HG03095 (cell line): ENCODE results near the gene SYMPK.
"Not testable (repeated sequence)": the region's sequence is repeated elsewhere in the genome, so short reads cannot be mapped to it uniquely, and the experiment has no call there.

Experiments used
- ATAC-seq: cut with Tn5 transposase; IDR thresholded peaks from one replicate; pipeline ENCODE4 v1.9.1; 2021; ENCODE audit warnings: moderate library complexity; ENCODE audit not compliant: unreplicated experiment

SYMPK gene

DNA sequence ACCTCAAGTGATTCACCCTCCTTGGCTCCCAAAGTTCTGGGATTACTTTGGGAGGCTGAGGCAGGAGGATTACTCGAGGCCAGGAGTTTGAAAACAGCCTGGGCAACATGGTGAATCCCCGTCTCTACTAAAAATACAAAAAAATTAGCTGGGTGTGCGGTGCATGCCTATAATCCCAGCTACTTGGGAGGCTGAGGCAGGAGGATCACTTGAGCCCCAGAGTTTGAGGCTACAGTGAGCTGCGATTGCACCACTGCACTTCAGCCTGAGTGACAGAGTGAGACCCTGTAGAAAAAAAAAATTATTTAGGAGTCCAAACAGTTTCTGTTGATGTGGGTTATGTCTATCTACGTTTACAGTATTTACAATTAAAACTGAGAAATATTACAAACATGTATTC lies 7.9 kb upstream of the SYMPK start:
- ATAC-seq = no peak

DNA sequence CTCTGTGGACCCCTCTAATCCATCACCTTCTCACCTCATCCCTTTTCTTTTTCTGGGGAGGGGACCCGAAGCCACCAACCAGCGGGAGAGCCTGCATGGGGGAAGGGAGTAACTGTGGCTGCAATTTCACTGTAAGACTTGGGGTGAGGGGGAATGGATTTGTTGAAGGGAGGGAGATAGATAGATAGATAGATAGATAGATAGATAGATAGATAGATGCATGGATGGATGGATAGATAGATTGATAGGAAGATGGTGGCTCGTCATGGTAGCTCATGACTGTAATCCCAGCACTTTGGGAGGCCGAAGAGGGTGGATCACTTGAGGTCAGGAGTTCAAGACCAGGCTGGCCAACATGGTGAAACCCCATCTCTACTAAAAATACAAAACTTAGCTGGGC lies 4.3 kb upstream of the SYMPK start:
- ATAC-seq = not testable (repeated sequence)

DNA sequence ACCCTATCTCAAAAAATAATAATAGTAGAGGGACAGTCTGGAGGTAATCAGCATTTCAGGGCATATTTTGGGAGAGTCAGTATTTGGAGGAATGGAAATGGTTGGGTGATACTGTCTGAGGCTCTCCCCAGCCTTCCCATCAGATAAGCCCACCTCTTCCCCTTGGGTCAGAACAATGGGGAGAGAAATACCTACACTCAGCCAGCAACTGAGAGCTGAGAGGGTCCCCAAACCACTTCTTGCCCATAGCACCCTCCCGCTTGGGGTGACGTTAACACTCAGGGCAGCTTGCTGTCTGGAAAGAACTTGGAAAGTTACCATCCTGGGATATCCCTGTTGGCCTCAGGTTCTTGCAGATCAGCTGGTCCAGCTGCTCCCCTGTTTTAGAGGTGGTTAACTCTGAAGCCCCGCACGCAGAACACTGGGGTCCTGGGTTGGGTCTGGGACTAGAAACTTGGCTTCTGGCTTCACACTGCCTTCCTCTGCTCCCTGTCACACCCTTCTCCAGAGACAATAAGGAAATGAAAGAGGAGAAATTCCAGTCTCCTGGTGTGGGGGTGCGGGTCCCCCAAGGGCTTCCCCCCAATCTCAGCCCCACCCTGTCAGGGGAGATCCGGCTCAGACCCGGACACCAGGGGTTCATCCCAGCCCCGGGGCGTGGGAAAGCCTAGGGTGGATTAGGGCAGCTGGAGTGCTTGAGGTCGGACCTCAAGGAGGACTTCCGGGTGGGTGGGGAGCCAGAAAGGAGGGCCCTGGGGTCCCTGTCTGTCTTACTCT lies 3.6 kb upstream of the SYMPK start:
- ATAC-seq = no peak

DNA sequence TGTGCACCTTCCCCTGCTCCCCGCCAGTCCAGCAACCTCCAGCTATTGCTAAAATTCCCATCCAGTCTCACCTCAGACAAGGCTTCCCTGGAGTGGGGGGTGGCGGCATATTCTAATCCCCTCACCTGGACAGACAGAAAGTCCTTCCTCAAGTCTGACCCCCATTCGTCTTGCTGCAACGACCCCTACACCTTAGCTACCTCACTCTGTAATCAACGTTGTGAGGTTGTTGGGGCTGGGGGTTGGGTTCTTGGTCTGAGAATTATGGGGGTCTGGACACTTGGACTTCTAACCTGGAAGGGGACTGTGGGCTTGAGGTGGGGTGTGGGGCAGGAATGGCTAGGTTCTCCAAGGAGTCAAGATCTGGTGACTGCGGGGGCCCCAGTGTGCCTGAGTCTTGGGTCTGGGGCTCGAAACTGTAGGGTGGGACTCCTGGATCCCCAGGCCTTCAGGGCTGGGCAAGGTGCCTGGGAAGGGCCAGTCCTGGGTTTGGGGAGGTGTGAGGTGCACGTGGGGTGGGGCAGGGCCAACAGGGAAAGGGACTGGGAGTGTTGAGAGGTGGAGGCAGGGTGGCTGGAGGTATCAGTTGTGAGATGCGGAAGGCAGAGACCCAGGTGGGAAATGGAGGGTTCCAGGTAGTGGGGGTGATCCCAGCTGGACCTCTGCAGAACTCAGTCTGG lies 2.5 kb upstream of the SYMPK start:
- no peak for ATAC-seq

DNA sequence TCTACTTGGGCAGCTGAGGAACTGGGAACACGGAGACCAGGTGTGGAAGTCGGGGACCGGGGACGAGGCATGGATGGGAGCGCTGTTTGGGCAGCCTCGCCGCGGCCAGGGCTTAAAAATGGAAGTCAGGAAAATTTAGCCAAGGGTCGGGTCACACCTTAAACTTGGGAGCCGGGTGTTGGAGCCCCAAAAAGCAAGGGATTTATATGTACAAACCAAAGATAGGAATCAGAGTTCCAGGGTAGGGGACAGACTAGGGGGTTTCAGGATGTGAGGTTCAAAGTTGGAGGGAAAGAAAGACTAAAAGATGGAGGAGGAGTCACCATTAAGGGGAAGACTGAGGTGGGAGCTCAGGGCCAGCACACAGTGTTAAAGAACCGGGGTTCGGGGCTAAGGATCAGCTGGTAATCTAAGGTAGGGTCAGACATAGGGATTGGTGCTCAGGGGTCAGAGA lies 1.7 kb upstream of the SYMPK start:
- ATAC-seq = no peak

DNA sequence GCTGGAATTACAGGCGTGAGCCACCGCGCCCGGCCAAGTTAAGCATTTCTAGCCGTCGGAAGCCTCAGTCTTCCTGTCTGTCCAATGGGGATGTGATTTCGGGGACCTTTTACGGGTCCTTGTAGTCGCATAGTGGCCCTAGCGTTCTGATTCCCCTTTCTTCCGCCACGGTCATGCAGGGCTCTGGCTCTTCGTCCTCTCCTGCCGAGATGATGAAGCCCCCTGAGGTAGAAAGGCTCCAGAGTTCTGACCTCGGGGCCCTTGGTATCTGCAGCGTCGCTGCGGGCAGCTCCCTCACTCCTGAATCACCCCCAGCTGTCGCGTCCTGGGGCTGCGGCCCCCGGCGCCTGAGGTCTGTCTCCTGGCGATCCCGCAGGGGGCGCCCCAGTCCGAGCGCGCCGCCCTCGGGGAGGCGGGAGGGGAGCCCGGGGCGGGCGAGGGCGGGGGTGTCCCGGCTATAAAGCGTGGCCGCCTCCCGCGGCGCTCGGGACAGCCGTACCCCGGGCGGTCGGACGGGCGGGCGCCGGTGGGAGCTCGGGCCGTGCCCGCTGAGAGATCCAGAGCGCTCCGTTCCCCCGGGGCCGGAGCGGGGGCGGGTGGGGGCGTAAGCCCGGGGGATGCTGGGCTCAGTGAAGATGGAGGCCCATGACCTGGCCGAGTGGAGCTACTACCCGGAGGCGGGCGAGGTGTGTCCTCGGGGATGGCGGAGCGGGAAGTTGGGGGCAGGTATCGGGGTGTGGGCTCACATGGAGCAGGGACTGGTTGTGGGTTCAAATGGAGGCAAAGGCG lies 1.1 kb upstream of the SYMPK start, which contains the start of gene FOXA3:
TSS of gene FOXA3 (plus strand) at position 487 of the 789 bp plus-strand sequence. CDS start at position 618, 131 bp downstream.
- no peak for ATAC-seq

DNA sequence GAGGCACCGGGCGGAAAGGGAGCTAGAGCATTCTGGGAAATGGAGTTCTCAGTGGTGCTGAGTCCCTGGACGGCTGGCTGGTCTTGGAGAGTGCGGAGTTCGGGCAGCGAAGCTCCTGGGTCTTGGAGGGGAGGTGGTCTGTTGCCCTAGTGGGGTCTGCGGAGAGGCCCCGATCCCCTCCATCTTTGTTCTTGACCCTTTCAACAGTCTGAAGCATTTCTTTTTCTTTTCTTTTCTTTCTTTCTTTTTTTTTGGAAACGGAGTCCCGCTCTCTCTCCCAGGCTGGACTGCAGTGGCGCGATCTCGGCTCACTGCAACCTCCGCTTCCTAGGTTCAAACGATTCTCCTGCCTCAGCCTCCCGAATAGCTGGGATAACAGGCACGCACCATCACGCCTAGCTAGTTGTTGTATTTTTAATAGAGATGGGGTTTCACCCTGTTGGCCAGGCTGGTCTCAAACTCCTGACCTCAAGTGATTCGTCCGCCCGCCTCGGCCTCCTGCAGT lies 440 bp upstream of the SYMPK start:
- no peak for ATAC-seq

DNA sequence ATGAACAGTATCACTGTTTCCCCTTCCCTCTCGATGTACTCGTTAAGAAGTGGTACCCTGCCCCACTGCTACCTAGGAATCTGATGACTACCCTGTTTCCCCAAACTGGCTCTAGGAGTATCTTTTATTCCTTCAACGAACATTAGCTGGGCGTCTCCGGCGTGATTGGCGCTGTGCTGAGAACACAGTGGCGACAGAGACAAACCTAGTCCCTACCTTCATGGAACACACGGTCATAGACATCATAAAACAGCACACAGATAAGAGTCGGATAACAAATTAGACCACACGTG lies 730 bp downstream of the SYMPK start:
- ATAC-seq = no peak

DNA sequence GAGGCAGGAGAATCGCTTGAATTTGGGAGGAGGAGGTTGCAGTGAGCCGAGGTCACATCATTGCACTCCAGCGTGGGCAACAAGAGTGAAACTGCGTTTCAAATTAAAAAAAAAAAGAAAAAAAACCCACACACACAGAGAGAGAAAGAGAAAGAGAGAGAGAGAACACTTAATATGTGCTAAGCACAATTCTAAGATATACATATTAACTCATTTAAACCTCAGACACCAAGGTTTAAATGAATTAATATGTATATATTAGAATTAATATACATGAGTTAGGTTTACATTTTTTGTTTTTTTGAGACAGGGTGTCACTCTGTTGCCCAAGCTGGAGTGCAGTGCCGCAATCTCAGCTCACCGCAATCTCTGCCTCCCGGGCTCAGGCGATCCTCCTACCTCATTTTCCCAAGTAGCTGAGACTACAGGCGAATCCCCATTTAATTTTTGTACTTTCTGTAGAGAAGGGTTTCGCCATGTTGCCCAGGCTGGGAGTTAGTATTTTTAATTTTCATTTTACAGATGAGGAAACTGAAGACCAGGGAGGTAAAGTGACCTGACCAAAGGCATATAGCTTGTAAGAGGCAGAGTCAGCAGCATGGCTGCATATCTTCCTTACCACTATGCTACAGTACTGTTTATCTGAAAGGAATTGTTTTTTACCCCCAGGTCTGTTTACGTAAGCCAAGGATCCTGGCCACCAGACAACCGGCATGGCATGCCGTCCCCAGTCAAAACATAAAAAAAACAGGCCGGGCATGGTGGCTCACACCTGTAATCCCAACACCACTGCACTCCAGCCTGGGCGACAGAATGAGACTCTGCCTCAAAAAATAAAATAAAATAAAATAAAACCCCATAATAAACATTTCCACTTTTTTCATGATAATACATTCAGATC lies 2.3 kb downstream of the SYMPK start:
- no peak for ATAC-seq

DNA sequence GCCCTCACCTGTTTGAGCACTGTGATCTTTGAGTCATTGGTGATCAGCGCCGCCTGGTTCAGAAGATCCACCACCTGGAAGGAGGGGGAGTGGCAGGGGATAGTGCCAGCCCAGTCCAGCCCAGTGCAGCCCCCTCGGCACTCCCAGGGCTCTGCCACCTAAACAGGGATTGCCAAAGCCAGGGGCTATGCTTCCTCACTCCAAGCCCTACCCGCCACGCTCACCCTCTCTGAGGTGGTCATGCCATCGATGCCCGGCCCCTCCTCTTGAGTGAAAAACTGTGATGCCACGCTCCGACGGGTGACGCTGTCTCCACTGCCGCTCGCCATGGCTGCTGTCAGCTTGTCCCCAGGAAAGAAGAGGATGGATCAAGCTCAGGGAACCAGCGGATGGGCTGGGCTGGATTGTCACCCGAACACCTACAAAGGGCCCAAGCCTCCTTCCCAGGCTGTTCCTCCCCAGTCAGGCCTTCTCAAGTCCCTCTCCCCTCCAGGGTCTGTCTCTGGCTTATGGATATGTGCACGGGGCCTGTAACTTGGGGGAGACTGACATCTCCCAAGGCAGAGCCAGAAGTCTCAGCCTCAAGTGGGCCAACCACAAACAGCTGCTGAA lies 8.7 kb downstream of the SYMPK start:
- ATAC-seq = no peak

DNA sequence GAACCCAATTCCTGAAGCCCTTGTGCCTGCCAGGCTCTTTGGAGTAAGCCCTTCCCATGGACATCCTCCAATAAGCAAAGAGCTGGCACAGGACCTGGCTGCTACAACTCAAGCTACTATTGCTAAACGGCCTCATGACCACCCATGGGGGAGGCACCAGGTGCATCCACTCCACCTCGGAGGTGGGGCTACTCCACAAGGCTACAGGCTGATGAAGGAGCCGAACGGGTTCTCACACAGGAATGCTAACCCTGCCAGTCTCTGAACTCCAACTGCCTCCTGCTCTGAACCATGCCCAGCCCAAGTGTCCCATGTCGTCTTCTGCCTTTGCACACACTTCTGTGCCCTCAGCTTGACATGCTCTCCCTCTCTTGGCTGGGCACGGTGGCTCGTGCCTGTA lies 10.0 kb downstream of the SYMPK start:
- no peak for ATAC-seq

DNA sequence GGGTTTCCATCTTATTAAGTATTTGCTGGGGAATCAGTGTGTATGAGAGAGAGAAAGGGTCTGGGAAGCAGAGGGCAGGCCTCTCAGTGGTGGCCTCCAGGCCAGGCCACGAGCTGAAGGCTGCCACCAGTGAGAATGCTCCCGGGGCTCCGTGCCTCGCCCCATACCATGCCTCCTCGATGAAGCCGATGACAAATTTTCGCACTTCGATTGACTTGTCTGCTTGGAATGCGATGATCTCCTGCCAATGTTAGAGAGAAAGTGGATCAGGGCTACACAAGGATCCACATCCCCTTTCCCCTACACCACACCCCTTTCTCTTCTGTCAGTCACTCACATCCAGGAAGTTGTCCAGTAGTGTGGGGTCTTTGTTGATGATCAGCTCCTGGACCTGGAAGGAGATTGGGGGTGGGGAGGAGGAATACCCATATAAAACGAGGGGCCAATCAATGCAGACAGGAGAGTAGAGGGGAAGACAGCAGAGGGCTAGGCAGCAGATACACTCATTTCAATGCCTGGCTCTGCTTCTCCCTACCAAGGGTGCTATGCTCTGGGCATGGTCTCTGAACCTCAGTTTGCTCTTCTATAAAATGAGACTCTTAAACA lies 10.7 kb downstream of the SYMPK start:
- ATAC-seq = no peak

DNA sequence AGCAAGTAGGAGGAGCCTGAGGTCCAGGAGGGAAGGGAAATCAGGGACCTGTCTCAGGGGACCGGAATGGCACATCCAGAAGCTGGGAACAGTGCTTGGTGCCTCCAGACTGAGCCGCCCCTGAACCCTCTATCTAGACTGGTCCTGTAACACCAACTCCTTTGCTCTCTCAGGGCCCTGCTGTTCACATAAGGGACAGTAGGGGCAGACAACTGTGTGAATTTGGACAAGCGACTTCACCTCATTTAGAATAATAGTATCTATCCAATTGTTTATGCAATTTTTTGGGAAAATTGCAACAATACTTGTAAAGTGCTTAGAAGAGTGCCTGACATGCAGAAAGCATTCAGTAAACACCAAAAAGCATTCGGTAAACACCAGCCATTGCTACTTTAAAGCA lies 14.0 kb downstream of the SYMPK start:
- no peak for ATAC-seq

DNA sequence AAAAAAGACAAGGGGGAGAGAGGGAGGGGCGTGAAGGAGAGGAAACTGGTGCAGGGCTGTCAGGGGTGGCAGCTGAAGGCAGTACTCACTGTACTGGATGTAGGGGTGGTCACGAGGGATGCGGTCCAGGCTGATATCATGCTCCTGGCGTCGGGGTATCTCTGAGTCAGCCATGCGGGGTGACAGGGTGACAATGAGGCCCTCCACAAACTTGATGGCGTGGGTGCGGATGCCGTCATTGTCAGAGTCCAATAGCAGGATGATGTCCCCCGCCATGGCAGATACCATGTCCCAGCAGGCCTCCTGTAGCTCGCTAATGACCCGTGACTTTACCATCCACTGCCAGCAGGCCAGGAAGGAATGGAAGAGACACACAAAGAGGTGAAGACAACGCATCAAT lies 15.3 kb downstream of the SYMPK start:
- ATAC-seq = no peak

DNA sequence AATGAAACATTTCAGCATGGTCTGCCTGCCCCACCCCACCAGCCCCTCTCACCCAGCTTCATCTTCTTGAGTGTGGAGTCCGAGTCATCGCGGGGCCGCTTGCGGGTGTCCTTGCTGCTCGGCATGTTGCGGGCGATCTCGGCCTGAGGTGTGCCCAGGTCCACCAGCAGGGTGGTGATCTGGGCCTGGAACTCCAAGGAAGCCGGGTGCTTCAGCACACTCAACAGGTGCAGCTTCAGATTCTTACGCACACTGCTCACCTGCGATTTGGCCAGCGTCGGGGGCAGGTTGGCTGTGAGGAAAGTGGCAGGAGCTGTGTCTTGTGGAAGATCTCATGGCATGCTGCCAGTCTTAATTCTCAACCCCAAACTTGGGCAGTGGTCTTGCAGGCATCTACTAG lies 20.7 kb downstream of the SYMPK start:
- ATAC-seq = no peak

DNA sequence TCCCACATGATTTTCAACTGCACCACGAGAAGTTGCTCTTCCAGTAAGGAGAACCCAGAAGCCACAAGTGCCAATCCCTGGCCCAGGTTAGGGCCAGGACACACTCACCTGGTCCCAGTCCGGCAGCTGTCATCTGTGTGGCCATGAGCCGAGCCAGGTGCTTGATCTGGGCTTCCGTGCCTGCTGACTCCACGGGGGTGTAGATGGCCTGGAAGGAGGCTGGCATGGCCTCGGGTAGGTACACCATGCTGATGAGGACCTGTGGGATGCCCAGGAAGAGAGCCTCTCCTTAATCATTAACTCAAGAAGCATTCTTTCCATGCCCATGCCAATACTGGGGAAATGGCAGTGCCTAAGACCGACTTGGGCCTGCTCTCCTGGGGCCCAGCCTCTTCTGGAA lies 28.0 kb downstream of the SYMPK start:
- no peak for ATAC-seq

DNA sequence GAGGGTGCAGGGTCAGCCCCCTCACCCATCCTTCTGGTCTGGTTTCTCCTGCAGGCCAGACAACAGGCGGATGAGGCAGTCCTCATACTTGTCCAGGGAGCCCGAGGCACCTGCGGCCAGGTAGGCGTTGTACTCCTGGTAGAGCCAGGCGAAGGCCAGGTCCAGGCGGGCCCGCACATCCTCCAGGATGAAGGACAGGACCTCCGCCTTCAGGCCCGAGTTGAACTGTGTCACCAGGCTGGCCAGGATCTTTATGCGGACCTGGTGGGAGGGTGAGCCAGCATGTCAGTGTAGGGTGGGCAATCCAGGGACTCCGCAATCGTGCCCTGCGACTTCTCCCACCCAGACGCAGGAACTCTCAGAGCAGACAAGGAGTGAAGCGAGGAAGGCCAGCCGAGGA lies 34.0 kb downstream of the SYMPK start:
- ATAC-seq = no peak

DNA sequence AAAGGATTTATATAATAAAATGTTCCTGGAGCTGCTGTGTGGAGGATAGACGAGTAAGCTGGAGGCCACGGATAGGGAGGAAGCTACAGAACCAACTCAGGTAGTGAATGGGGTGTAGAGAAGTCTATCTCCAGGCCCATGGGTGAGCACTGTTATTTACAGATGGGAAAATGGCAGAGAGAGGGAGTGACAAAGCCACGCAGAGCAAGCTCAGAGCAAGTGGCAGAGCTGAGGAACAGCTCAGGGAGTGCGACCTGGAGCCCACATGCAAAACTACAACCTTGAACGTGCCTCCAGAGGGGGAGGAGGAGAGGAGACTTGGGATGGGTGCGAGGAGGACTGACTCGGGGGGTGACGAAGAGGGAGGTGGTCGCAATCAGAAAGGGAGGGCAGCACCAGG lies 34.4 kb downstream of the SYMPK start:
- ATAC-seq = no peak

DNA sequence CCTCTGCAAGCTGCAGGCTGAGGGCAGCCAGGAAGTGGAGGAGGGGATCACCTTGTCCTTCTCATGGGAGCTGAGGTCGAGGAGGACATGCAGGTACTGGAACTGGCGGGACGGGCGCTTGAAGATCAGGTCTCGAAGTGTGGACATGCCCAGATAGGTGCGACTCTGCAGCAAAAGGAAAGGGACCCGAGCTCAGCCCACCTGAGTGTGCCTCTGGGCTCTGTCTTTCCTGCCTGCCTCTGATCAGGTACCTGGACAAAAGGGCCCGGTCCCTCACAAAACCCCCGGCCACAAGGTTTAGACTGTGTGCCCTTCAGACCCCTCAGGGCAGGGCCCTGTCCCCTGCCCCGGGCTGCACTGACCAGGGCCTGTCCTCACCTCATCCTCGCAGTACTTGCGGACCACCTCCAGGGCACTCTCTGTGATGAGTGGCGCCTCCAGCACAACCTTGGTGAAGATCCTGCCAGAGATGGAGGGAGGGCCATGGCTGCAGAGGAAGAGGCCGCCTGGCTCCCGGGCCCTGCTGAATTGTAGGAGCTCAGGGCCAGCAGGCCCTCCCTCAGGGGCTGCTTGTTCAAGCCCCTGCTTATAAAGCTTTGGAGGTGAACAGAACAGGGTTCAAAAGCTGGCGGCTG lies 35.4 kb downstream of the SYMPK start:
- no peak for ATAC-seq
